Epithelial cell of proximal tubule (primary cell): ENCODE data around the gene DNAJB2. TPM values are rescaled to one million over a fixed set of nuclear protein-coding genes. Genes with fewer than 3 reads are reported as not detected.
"Not testable (repeated sequence)": the region's sequence is repeated elsewhere in the genome, so short reads cannot be mapped to it uniquely, and the experiment has no call there.

ENCODE experiments used
- DNase-seq: peaks from one replicate; pipeline ENCODE4 v3.0.0-alpha.2; 2011; ENCODE audit warnings: low read depth
- H3K4me3 ChIP-seq: 2 replicates; pipeline ENCODE4 v1.5.1; 2011; ENCODE audit warnings: low read depth, mild to moderate bottlenecking, low read length
- total RNA-seq: library from RNA; depleted of rRNA; stranded (reverse); fragments of >200 nt; gene quantifications from 2 replicates; pipeline ENCODE4 v1.2.3, GENCODE V29; 2015
- TF ChIP-seq, protein P1 (sequence below): conservative IDR thresholded peaks from 2 replicates; pipeline ENCODE4 v1.5.1; 2012; ENCODE audit warnings: low read depth, mild to moderate bottlenecking, low read length

The DNAJB2 gene
- total RNA-seq, 1 donor from 2014 or later = 54.8 TPM

DNA sequence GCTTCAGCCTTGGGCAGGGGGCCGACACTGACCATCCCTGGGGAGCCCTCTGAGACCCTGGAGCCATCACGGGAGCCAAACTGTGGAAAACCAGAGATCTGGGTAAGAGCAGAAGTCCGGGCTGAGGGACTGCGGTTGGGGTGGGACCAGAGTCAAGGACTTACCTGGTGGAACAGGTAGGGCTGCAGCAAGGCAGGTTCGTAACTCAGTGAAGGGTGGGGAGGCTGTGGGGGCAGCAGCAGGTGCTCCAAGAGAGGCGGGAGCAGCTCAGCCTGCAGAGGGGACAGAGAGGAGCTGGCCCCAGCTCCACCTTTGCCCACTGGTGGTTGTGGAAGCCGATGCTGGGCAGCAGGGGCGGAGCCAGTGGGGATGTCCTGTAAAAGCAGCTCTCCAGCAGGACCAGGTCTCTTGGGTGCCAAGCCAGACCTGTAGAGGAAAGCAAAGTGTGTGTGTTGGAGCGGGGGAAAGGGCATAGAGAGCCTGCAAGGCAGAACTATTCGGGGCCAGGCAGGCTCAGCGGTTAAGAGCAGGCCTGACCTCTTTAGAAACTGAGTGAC is 23.3 kb downstream of the DNAJB2 start:
- no peak overlapping the region for H3K4me3 ChIP-seq
- TF ChIP-seq, protein P1, sequence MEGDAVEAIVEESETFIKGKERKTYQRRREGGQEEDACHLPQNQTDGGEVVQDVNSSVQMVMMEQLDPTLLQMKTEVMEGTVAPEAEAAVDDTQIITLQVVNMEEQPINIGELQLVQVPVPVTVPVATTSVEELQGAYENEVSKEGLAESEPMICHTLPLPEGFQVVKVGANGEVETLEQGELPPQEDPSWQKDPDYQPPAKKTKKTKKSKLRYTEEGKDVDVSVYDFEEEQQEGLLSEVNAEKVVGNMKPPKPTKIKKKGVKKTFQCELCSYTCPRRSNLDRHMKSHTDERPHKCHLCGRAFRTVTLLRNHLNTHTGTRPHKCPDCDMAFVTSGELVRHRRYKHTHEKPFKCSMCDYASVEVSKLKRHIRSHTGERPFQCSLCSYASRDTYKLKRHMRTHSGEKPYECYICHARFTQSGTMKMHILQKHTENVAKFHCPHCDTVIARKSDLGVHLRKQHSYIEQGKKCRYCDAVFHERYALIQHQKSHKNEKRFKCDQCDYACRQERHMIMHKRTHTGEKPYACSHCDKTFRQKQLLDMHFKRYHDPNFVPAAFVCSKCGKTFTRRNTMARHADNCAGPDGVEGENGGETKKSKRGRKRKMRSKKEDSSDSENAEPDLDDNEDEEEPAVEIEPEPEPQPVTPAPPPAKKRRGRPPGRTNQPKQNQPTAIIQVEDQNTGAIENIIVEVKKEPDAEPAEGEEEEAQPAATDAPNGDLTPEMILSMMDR = no peak
- no peak for DNase-seq

DNA sequence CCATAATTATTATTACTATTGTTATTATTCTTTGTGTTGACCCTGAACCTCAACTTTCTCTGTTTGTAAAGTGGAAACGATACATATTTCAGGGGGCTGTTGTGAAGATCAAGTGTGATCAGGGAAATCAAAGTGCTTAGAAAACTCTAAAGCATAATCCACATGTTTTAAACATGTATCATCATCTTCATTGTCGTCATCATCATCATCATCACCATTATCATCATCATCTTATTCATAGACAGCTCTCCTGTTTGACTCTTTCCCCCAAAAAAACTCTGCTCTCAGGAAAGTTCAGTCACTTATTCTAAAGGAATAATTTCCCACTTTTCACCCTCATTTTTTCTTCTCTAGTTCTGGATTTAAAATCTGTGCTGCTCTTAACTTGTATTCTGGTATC is 25.1 kb downstream of the DNAJB2 start:
- TF ChIP-seq, protein P1 = no peak
- DNase-seq = no peak
- no peak overlapping the region for H3K4me3 ChIP-seq

DNA sequence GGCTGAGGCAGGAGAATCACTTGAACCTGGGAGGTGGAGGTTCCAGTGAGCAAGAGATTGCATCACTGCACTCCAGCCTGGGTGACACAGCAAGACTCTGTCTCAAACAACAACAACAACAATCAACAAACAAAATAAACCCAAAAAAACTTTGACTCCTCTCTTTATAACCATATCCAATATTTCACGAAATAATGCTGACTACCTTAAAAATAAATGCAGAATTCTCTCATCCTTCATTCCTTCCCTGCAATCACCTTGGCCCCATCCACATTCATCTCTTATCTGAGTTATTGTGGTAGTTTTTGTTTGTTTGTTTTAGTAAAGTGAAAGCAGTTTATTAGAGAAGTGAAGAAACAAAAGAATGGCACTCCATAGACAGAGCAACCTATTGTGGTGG is 26.9 kb downstream of the DNAJB2 start:
- DNase-seq = no peak
- TF ChIP-seq, protein P1 = no peak
- H3K4me3 ChIP-seq = no peak overlapping the region

DNA sequence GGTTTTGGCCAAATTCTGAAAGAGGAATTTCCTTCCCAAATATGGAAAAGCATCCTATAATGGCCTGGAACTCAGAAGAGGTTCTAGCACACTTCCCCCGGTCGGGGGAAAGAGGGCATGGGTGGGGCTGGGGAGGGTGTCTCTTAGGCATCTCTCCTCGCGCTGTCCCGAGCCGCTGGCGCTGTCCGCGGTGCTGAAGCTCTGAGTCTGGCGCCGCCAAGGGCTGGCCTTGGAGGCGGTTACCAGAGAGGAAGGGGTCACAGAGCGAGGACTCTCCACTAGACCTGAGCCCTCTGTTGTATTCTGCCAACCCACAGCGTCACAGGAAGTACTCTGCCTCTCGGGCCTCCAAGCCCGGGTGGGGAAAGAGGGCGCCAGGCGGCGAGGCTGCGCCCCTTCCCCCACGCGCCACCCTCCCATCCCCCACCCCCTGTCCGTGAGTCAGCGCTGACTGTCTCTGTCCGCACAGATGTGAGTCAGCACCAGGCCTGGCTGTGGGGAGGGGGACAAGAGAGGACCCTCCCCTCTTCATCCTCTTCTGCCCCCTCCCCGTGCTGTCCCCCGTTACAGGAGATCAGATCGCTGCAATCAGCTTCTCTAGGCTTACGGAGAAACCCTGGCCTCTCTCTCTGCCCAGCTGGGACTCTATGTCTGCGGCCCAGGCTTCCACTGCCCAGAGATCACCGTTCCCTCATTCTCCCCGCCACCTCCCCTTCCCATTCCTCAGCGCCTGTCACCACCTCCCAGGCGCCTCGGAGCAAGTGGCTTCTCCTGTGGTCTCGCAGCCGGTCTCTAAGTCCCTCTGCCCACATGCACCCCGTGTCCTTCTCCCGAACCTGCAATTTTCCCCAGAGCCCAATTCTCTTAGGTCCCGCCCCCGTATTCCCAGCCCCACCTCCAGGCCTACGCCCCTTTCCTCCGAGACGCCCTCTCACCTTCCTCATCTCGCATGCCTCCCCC is 29.3 kb downstream of the DNAJB2 start:
- peak overlapping the region; percentile 33 for H3K4me3 ChIP-seq
- DNase-seq = no peak
- TF ChIP-seq, protein P1 = no peak

DNA sequence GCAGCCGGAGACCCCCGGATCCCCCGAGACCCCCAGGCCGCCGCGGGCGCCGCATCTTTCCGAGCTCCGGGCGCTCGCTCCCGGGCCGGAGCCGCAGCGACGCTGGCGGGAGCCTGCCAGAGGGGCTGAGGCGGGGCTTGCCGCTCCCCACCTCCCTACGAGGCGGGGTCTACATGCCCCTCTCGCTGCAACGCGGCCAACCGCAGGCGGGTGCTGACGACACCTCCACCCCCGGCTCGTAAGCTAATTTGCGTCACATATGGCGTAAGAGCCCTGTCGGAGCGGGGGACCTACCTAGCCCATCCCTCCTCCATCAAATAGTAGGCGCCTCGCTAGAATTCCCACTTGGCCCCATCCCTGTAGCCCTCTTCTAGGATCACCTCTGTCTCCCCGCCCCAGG is 30.1 kb downstream of the DNAJB2 start, which contains the start of gene PTPRN:
TSS of gene PTPRN (minus strand) at position 124 of the 400 bp plus-strand sequence. CDS start at position 55, 69 bp downstream.
- H3K4me3 ChIP-seq = peak within 1 kb of the TSS; percentile 33
- TF ChIP-seq, protein P1 = no peak

DNA sequence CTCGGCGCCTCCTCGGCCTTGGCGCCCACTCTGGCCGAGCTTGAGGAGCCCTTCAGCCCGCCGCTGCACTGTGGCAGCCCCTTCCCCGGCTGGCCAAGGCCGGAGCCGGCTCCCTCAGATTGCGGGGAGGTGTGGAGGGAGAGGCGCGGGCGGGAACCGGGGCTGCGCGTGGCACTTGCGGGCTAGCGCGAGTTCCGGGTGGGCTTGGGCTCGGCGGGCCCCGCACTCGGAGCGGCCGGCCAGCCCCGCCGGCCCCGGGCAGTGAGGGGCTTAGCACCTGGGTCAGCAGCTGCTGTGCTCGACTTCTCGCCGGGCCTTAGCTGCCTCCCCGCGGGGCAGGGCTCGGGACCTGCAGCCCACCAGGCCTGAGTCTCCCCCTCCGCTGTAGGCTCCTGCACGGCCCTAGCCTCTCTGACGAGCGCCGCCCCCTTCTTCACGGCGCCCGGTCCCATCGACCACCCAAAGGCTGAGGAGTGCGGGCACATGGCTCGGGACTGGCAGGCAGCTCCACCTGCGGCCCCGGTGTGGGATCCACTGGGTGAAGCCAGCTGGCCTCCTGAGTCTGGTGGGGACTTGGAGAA is 33.6 kb downstream of the DNAJB2 start:
- H3K4me3 ChIP-seq, DNase-seq: not testable (repeated sequence)

More for the DNA sequence above, 30.1 kb downstream of the DNAJB2 start, which contains the start of gene PTPRN:
- DNase-seq = no peak

DNA sequence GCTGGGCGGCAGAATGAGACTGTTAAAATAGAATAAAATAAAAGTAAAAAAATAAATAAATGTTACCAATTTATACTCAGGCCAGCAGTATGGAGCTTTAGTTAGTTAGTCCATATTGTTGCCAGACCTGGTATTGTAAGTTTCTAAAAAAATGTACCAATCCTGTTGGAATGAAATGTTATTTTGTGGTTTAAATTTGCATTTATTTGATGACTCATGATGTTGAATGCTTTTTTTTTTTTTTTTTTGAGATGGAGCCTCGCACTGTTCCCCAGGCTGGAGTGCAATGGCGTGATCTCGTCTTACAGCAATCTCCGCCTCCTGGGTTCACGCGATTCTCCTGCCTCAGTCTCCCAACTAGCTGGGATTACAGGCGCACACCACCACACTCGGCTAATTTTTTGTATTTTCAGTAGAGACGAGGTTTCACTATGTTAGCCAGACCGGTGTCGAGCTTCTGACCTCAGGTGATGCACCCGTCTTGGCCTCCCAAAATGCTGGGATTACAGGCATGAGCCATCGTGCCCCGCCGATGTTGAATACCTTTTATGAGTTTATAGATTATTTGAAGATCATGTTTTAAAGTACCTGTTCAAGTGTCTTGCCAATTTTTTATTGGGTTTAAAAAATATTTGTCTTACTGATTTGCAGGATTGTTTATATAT is 35.8 kb downstream of the DNAJB2 start:
- no peak overlapping the region for H3K4me3 ChIP-seq
- DNase-seq = no peak
- TF ChIP-seq, protein P1 = no peak
